H4 (cell line): ENCODE measurements around the gene LRRK1. TPM values are rescaled to one million over a fixed set of nuclear protein-coding genes. Genes with fewer than 3 reads are reported as not detected.
A peak's percentile ranks its signal among the peaks of the same experiment; 100 is the strongest.

ENCODE experiments used
- DNase-seq: peaks from one replicate; pipeline ENCODE4 v3.0.0-alpha.2; 2015; ENCODE audit warnings: low spot score
- total RNA-seq: library from RNA; depleted of rRNA; stranded (reverse); fragments of >200 nt; shearing (Covaris generic); gene quantifications from 2 replicates; pipeline ENCODE4 v1.2.3, GENCODE V29; 2014; rRNA removed

LRRK1 gene
- 1.4 and 2.9 TPM in 2 replicates for total RNA-seq

GRCh38 chr15:100918690-100919480 is at the start of gene LRRK1:
TSS of gene LRRK1 (plus strand) at chr15:100919357. CDS start at chr15:100924633, 5,276 bp downstream.
- no peak for DNase-seq

DNA sequence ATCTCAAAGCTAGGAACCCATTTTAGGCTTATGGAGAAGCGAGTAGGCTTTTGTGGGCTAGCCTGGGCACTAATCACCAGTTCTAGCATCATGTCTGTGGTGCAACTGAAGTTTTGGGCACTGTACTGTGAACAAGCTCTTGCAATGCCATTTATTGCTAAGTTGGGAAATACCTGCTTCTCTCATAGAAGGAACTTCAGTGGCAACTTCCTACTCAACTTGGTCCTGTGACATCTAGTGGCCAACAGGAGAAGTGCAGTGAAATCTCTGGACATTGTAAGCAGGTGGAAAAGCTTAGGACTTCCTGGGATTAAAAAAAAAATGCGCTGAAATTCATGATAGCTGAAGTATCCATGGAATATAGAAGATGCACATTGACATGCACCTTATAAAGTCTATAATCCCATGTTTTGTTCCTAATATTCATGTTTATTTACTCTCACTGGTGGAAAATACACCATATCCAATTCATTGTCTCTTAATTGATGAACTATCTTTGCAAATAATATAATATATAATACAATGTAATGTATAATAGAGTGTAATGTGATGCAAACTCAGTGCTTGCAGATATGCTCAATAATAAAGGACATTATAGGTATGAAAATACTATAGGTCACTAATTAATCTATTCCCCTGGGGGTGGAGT is 46.0 kb upstream of the LRRK1 start:
- DNase-seq = peak; percentile 84

DNA sequence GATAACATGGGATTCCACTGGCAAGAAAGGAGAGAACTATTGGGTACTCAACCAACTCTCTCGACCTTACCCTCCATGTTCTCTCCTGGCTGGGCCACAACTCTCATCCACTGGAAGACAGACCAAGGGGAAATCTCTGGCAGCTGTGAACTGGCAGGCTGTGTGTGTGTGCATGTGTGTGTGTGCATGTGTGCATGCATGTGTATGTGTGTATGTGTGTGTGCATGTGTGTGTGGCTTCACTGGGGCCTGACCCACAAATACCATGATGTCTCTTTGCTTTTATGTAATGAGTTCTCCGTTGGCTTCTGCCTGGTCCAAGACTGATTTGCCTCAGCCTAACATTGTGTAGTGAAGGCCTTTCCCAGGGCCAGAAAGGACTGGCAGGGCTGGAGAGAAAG is 43.7 kb upstream of the LRRK1 start:
- DNase-seq = no peak

DNA sequence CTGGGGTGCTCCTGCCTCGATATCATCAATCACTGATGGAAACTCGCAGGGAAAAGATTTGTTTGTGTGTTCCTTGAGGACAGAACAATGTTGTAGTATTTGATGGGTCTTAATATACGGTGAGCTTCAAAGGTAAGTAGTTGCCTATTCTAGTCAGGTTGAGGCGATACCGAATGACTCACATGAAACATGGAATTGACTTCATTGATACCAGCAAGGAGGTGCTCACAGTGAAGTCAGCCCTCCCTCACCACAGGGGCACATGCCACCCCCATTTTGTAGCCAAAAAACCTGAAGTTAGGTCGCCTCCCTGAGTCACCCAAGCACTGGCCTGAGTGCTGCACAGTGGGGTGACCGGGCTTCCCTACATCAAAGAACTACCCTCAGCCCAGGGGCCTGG is 43.2 kb upstream of the LRRK1 start:
- DNase-seq = no peak

GRCh38 chr15:100877551-100877950 is 41.6 kb upstream of the LRRK1 start:
- DNase-seq = no peak

DNA sequence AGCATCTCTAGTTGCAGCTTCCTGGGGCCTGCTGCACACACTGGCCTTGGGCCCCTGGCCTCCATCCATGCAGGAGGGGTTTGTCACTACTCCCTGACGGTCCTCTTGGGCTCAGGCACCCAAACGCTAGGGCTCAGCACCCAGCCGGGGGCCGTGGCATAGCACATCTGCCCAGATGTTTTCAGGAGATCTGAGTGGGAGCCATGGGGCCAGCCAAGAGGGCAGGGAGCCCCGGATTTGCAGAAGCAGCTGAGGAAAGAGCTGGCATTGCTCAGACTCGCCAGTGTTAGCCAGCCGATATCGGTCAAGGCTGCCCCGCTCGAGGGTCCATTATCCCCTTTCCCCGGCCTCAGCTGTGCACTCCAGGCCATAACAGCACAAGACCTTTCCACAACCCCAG is 41.0 kb upstream of the LRRK1 start:
- no peak for DNase-seq

DNA sequence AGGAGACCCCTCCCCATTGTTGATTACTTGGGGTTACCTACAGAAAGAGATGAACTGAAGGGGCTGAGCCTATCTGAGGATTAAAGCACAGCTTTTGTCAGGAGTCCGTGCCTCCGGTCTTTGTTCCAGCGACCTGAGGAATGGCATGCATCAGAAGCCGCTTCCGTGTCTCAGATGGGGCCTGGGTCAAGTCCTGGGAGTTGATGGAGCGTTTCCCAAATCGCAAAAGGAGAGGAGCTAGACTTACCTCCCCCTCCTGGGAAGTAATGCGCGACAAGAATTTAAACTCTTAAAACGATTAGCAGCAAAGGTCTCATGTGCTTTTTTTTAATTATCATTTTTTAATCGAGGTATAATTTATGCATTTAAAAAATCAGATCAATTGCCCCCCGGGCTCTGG is 40.5 kb upstream of the LRRK1 start:
- DNase-seq = no peak

- no peak for DNase-seq
Observed at GRCh38 chr15:100879061-100879463, 40.1 kb upstream of the LRRK1 start.

GRCh38 chr15:100879464-100880138 is 39.6 kb upstream of the LRRK1 start, which contains the start of gene ALDH1A3:
TSS of gene ALDH1A3 (plus strand) at chr15:100879831. CDS start at chr15:100879908, 77 bp downstream.
- DNase-seq = no peak

GRCh38 chr15:100880139-100880896 is 38.8 kb upstream of the LRRK1 start:
- no peak for DNase-seq

- DNase-seq = no peak
Observed at GRCh38 chr15:100880897-100881242, 38.3 kb upstream of the LRRK1 start.

DNA sequence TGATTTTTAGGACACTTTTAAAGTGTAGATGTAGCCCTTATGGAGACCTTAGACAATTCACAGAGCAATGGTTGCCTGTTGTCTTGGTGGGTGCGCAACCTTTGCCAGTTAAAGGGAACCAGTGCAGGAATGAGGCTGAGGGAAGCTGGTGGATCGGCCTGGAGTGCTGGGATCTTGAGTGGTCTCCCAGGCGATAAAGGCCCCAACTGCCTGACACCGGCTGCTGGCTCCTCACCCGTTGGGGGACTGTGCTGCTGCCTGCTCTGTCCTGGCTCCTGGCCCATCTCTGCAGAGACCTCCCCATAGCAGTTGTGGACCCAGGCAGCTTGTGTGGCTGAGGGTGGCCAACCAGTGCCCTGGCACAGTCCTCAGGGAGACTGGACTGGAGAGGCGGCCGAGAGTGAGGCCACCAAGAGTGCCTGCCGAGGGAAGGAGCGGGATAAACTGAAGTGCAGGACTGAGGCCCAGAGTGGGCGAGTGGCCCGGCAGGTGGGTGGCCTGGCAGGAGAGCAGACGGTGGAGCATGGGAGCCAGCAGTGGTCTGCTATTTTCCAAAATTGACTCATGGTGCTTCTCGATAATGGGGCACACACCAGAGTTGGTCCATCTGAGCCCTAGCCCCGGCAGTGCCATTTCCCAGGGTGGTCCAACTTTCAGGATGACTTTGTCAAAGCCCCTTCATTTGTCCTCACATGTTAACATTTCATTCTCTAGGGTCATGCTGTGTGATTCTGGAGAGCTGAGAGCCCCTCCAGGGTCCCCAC is 37.4 kb upstream of the LRRK1 start:
- no peak for DNase-seq

GRCh38 chr15:100885116-100885515 is 34.0 kb upstream of the LRRK1 start:
- DNase-seq = no peak

GRCh38 chr15:100885811-100886210 is 33.3 kb upstream of the LRRK1 start:
- DNase-seq = no peak

GRCh38 chr15:100887211-100887913 is 31.8 kb upstream of the LRRK1 start:
- no peak for DNase-seq

DNA sequence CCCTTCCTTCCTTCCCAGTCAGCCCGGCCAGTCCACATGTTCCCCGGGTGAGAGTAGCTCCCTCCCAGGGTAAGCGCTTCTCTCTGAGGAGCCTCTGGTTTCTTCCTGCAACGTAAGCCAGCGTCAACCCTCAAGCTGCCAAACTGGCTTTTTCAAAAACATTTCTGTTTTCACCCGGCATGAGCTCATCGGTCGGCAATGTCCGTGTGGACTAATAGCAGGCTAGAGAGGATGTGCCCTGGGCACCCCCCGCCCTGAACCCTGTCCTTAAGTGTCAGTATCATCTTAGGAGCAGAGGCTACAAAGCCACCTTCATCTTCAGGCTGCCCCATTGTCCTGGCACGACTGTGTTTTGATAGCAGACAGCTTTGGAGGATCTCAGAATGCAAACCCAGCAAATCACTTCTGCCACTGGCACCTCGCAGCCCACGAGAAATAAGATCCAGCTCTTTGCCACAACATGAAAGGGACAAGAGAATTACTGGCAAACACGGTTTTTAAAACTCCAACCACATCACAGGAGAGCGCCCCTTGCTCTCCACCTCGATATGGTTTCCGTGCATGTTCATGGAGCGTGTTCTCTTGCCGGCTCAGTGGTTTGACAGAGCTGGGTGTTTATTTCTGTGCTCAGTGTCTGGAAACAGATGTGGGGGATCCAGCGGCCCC is 29.6 kb upstream of the LRRK1 start:
- no peak for DNase-seq

GRCh38 chr15:100890051-100890720 is 29.0 kb upstream of the LRRK1 start:
- DNase-seq = no peak

GRCh38 chr15:100890850-100891249 is 28.3 kb upstream of the LRRK1 start:
- DNase-seq = no peak

GRCh38 chr15:100891307-100892012 is 27.7 kb upstream of the LRRK1 start:
- DNase-seq = no peak
